ENCODE results near the gene GPAT3. TPM values are rescaled to one million over a fixed set of nuclear protein-coding genes. Genes with fewer than 3 reads are reported as not detected.
A peak's percentile ranks its signal among the peaks of the same experiment; 100 is the strongest.
"Not testable (repeated sequence)": the region's sequence is repeated elsewhere in the genome, so short reads cannot be mapped to it uniquely, and the experiment has no call there.

GPAT3 gene
- 1 to 10 TPM; 4.2 to 6.1 TPM for total RNA-seq
- polyA plus RNA-seq: 1 to 10 TPM; 1.6 to 3.2 (median 1.6) TPM
- total RNA-seq: 4.8 to 7.3 (median 5.4) reads per million in 6 experiments

GRCh38 chr4:83535520-83536361 is at the start of gene GPAT3:
TSS of gene GPAT3 (plus strand) at chr4:83536108. CDS start at chr4:83536623, 515 bp downstream.
- Mint-ChIP-seq H3K4me3 (peak within 1 kb of the TSS; percentile 84 to 99 (median 94)), H3K27me3 (peaks cover 12 to 27% (median 24%) of the 10 kb centered on the region in 5 donors), H3K4me1 (peaks cover 8 to 28% (median 19%) of the 10 kb centered on the region in 4 donors), H3K27ac (peak within 1 kb of the TSS; percentile 49 to 94 (median 84)), H3K9me3 (no peaks in the 10 kb centered on the region), H3K36me3 (no peaks in the 10 kb centered on the region)
- ATAC-seq (peak; percentile 88 to 90), DNase-seq (peak; percentile 41 to 76 (median 49))
- POLR2A ChIA-PET: interaction anchor here (1.6 to 2.2 kb wide), 2 partner anchors 31 to 51 kb away, joined by 8 to 9 read pairs; partner anchors contain the start of gene ABRAXAS1

- POLR2A ChIA-PET: interaction anchor here (1.0 to 3.6 kb wide), 5 partner anchors 18 to 1057 kb away, joined by 3 to 36 read pairs (median 5); partner anchors contain the start of genes GPAT3, HELQ and MRPS18C
- H3K9me3 Mint-ChIP-seq: no peaks in the 10 kb centered on the region
- no peaks in the 10 kb centered on the region for H3K36me3 Mint-ChIP-seq
- H3K27ac Mint-ChIP-seq: peak overlapping the region; percentile 12 to 82 (median 60)
- DNase-seq (no peak), ATAC-seq (no peak)
- peaks cover 13 to 38% (median 30%) of the 10 kb centered on the region in 4 donors for H3K4me1 Mint-ChIP-seq
- no peaks in the 10 kb centered on the region for H3K27me3 Mint-ChIP-seq
- peak overlapping the region in 5 of 10 donors; percentile 1 to 60 (median 33) for H3K4me3 Mint-ChIP-seq
Measured at GRCh38 chr4:83486457-83487129, 49.3 kb upstream of the GPAT3 start.

- Mint-ChIP-seq H3K4me3 (no peak overlapping the region), H3K27ac (no peak overlapping the region), H3K36me3 (no peaks in the 10 kb centered on the region), H3K9me3 (no peaks in the 10 kb centered on the region), H3K27me3 (no peaks in the 10 kb centered on the region), H3K4me1 (peaks cover 5 to 16% (median 10%) of the 10 kb centered on the region in 4 donors)
- no peak for DNase-seq
- POLR2A ChIA-PET: no interaction called here
- no peak for ATAC-seq
Measured at GRCh38 chr4:83489711-83490326, 46.1 kb upstream of the GPAT3 start.

GRCh38 chr4:83490876-83491450 is 44.9 kb upstream of the GPAT3 start:
- Mint-ChIP-seq H3K27me3 (no peaks in the 10 kb centered on the region), H3K27ac (peak overlapping the region in 1 of 10 donors; percentile 48), H3K36me3 (no peaks in the 10 kb centered on the region), H3K9me3 (no peaks in the 10 kb centered on the region), H3K4me1 (peaks cover 1 to 9% (median 6%) of the 10 kb centered on the region in 4 donors), H3K4me3 (no peak overlapping the region)
- POLR2A ChIA-PET: no interaction called here
- DNase-seq (peak in 3 of 10 donors; percentile 13 to 43 (median 41)), ATAC-seq (peak; percentile 62 to 68)

DNA sequence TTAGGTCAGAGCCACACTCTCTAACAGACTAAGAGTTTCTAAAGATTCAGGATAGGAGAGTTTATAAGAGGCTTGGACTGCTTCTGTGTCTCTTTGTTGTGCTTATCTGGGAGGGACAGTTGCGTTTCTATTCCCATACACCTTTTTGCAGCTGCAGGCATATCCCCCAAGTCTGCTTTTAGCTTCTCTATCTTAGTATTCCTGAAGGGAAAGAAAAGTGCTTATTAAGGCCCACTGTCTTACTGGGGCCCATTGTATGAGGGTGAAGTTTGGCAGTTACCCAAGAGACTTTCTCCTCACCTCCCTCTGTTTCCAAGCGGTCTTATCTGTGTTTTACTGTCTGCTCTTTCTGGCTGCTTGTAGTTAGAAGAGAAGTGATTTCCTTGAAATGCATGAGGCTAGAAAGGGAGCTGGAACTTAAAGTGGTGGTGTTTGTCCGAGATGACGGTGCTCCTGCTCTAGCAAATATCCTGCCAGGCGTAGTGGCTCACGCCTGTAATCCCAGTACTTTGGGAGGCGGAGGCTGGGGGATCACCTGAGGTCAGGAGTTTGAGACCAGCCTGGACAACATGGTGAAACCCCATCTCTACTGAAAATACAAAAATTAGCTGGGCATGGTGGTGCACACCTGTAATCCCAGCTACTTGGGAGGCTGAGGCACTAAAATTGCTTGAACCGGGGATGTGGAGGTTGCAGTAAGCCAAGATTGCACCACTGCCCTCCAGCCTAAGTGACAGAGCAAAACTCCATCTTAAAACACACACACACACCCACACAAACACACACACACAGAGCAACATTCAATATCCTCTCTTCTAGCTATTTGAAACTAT is 39.6 kb upstream of the GPAT3 start:
- not testable (repeated sequence) for H3K27ac Mint-ChIP-seq, H3K27me3 Mint-ChIP-seq, H3K9me3 Mint-ChIP-seq, DNase-seq, H3K4me1 Mint-ChIP-seq, H3K4me3 Mint-ChIP-seq, H3K36me3 Mint-ChIP-seq, ATAC-seq
- POLR2A ChIA-PET: interaction anchor here (4.5 kb wide), 1 partner anchor 11 kb away, joined by 16 read pairs; the partner anchor contains the start of gene ABRAXAS1

GRCh38 chr4:83498187-83498586 is 37.7 kb upstream of the GPAT3 start:
- no peaks in the 10 kb centered on the region for H3K36me3 Mint-ChIP-seq
- POLR2A ChIA-PET: interaction anchor here (4.5 kb wide), 1 partner anchor 13 kb away, joined by 16 read pairs; the partner anchor contains the start of gene ABRAXAS1

GRCh38 chr4:83501671-83502070 is 34.2 kb upstream of the GPAT3 start:
- ATAC-seq, DNase-seq, H3K27me3 Mint-ChIP-seq, H3K36me3 Mint-ChIP-seq, H3K9me3 Mint-ChIP-seq, H3K4me3 Mint-ChIP-seq, POLR2A ChIA-PET: not testable (repeated sequence)
- H3K27ac Mint-ChIP-seq: peak overlapping the region in 1 of 10 donors; percentile 51
- peaks cover 8 to 21% (median 15%) of the 10 kb centered on the region in 4 donors for H3K4me1 Mint-ChIP-seq

More at GRCh38 chr4:83498187-83498586, 37.7 kb upstream of the GPAT3 start:
- no peak for ATAC-seq
- H3K9me3 Mint-ChIP-seq: no peaks in the 10 kb centered on the region
- peak overlapping the region in 2 of 10 donors; percentile 2 to 23 for H3K27ac Mint-ChIP-seq
- peaks cover 0 to 4% (median 0%) of the 10 kb centered on the region in 5 donors for H3K27me3 Mint-ChIP-seq
- peaks cover 0 to 2% (median 0%) of the 10 kb centered on the region in 4 donors for H3K4me1 Mint-ChIP-seq
- DNase-seq: no peak
- no peak overlapping the region for H3K4me3 Mint-ChIP-seq

GRCh38 chr4:83503974-83504373 is 31.9 kb upstream of the GPAT3 start:
- POLR2A ChIA-PET: interaction anchor here (0.8 to 2.8 kb wide), 4 partner anchors 18 to 49 kb away, joined by 3 to 8 read pairs (median 4); partner anchors contain the start of genes ABRAXAS1, GPAT3, HELQ and MRPS18C
- Mint-ChIP-seq H3K4me1 (peaks cover 8 to 21% (median 14%) of the 10 kb centered on the region in 4 donors), H3K9me3 (no peaks in the 10 kb centered on the region), H3K4me3 (peak overlapping the region in 5 of 10 donors; percentile 11 to 75 (median 50)), H3K36me3 (no peaks in the 10 kb centered on the region), H3K27ac (peak overlapping the region in 9 of 10 donors; percentile 42 to 96 (median 91)), H3K27me3 (peaks cover 0 to 5% (median 0%) of the 10 kb centered on the region in 5 donors)
- peak in 2 of 10 donors; percentile 40 to 53 for DNase-seq
- ATAC-seq: peak; percentile 76 to 86

- H3K36me3 Mint-ChIP-seq: no peaks in the 10 kb centered on the region
- peaks cover 8 to 21% (median 16%) of the 10 kb centered on the region in 4 donors for H3K4me1 Mint-ChIP-seq
- H3K4me3 Mint-ChIP-seq: peak overlapping the region in 7 of 10 donors; percentile 1 to 75 (median 50)
- POLR2A ChIA-PET: interaction anchor here (1.0 to 2.8 kb wide), 4 partner anchors 19 to 49 kb away, joined by 3 to 8 read pairs (median 4); partner anchors contain the start of genes GPAT3, HELQ and MRPS18C
- peak overlapping the region in 9 of 10 donors; percentile 42 to 96 (median 91) for H3K27ac Mint-ChIP-seq
- H3K9me3 Mint-ChIP-seq: no peaks in the 10 kb centered on the region
- DNase-seq: no peak
- peak; percentile 18 to 37 for ATAC-seq
- H3K27me3 Mint-ChIP-seq: peaks cover 0 to 8% (median 0%) of the 10 kb centered on the region in 5 donors
Measured at GRCh38 chr4:83504503-83504902, 31.4 kb upstream of the GPAT3 start.

- Mint-ChIP-seq H3K9me3 (no peaks in the 10 kb centered on the region), H3K27me3 (peaks cover 0 to 8% (median 0%) of the 10 kb centered on the region in 5 donors), H3K4me3 (no peak overlapping the region), H3K27ac (peak overlapping the region in 8 of 10 donors; percentile 86 to 96 (median 91)), H3K4me1 (peaks cover 8 to 21% (median 16%) of the 10 kb centered on the region in 4 donors), H3K36me3 (no peaks in the 10 kb centered on the region)
- DNase-seq (no peak), ATAC-seq (no peak)
- POLR2A ChIA-PET: interaction anchor here (1.2 to 2.8 kb wide), 3 partner anchors 19 to 49 kb away, joined by 3 to 8 read pairs (median 5); partner anchors contain the start of genes GPAT3, HELQ and MRPS18C
Measured at GRCh38 chr4:83504996-83505395, 30.9 kb upstream of the GPAT3 start.

- H3K27ac Mint-ChIP-seq: peak overlapping the region in 1 of 10 donors; percentile 61
- H3K4me1 Mint-ChIP-seq: peaks cover 7 to 13% (median 10%) of the 10 kb centered on the region in 4 donors
- POLR2A ChIA-PET, H3K27me3 Mint-ChIP-seq, H3K36me3 Mint-ChIP-seq, H3K9me3 Mint-ChIP-seq, H3K4me3 Mint-ChIP-seq: not testable (repeated sequence)
- DNase-seq (peak in 9 of 10 donors; percentile 10 to 70 (median 40)), ATAC-seq (peak in 1 of 2 donors; percentile 57)
Measured at GRCh38 chr4:83509156-83509585, 26.7 kb upstream of the GPAT3 start.

Data from naive thymus-derived CD8-positive, alpha-beta T cell (primary cell).